H1 (cell line): ENCODE data around the gene MRAP. TPM values are rescaled to one million over a fixed set of nuclear protein-coding genes. Genes with fewer than 3 reads are reported as not detected.

Experiments used
- CBX8 ChIP-seq: fragments of 300-800, 300-1000 bp; sonication (generic); IDR thresholded peaks from 2 replicates; pipeline ENCODE4 v1.7.1; 2016; ENCODE audit warnings: low read depth, low read length, borderline replicate concordance
- polyA plus RNA-seq, 7 experiments: library from polyadenylated mRNA; depleted of rRNA in 3 of 7; stranded (reverse) in 5 of 7; unstranded in 2 of 7; fragments of >200 nt in 5 of 7; fragments of 200-250 nt in 2 of 7; gene quantifications; 1 replicate in 5 of 7; 2 replicates in 1 of 7; 4 replicates in 1 of 7; pipeline versions ENCODE4 v1.2.1 to v1.2.3, GENCODE V29; 2011 to 2013; ENCODE audit warnings: missing spikeins in 2 of 7, mixed read lengths in 2 of 7
- total RNA-seq: library from RNA; stranded (reverse); fragmentation: NEBNext Ultra II Directional; extraction: Animal tissue kit (Norgen Biotek cat#: 25700); gene quantifications from 2 replicates; pipeline ENCODE4 v1.2.1, GENCODE V29; 2021

MRAP gene
- total and polyA plus RNA-seq, 2 of the 8 experiments (the other 6 are each of a cell fraction or from before 2014, with no cell fraction given) = not detected

GRCh38 chr21:32320726-32321125, 22.1 kb downstream of the MRAP start (continued):
- no peak for TF ChIP-seq CBX8
